HEK293 (cell line): ENCODE data around the gene MYO7A.

Experiments used
- CTCF ChIA-PET: fragments of 350-600 bp; formaldehyde crosslinking; extraction: SDS; loops from one replicate; lab custom pipeline; 2021; ENCODE audit warnings: antibody characterized with exemption; lab: Yijun Ruan, JAX
- POLR2A ChIA-PET: fragments of 300-600 bp; formaldehyde crosslinking; extraction: SDS; loops from one replicate; lab custom pipeline; 2020; ENCODE audit warnings: antibody characterized with exemption, inconsistent platforms; lab: Yijun Ruan, JAX
- H3K27ac ChIP-seq: fragments of 200-500 bp; sonication (Bioruptor generic); 2 replicates; pipeline ENCODE4 v1.5.1; 2014; ENCODE audit warnings: low read depth, low read length, control low read depth, inconsistent platforms; ENCODE audit errors: extremely low read depth
- H3K36me3 ChIP-seq, 2 experiments: fragments of 200-500 bp in 1 of 2; sonication (Bioruptor generic) in 1 of 2; 1 replicate in 1 of 2; 2 replicates in 1 of 2; pipeline ENCODE4 v1.5.1; 2014 to 2017; ENCODE audit warnings: inconsistent platforms in 2 of 2, low read length in 2 of 2; ENCODE audit not compliant: control insufficient read depth in 2 of 2, insufficient read depth in 1 of 2
- H3K4me1 ChIP-seq: fragments of 200-500 bp; sonication (Bioruptor generic); 2 replicates; pipeline ENCODE4 v1.5.1; 2014; ENCODE audit warnings: mild to moderate bottlenecking, low read length, inconsistent platforms; ENCODE audit not compliant: control insufficient read depth, insufficient read depth
- H3K4me3 ChIP-seq: 2 replicates; pipeline ENCODE4 v1.5.1; 2011; ENCODE audit warnings: low read depth, mild to moderate bottlenecking, control low read depth, low read length, moderate library complexity
- H3K9me3 ChIP-seq: fragments of 200-500 bp; sonication (Bioruptor generic); 2 replicates; pipeline ENCODE4 v1.5.1; 2014; ENCODE audit warnings: low read depth, low read length, inconsistent platforms; ENCODE audit not compliant: control insufficient read depth, insufficient read depth
- BCL11B ChIP-seq: fragments of 450-650 bp; formaldehyde crosslinking; IDR thresholded peaks from 2 replicates; pipeline ENCODE4 v1.5.1; 2016; ENCODE audit warnings: low read depth, missing biosample characterization, missing genetic modification characterization
- GLI4 ChIP-seq: fragments of 450-650 bp; formaldehyde crosslinking; IDR thresholded peaks from 2 replicates; pipeline ENCODE4 v1.5.1; 2016; ENCODE audit warnings: missing biosample characterization, missing genetic modification characterization
- GLIS1 ChIP-seq: fragments of 450-650 bp; formaldehyde crosslinking; IDR thresholded peaks from 2 replicates; pipeline ENCODE4 v1.5.1; 2016; ENCODE audit warnings: missing biosample characterization, missing genetic modification characterization
- HOXC10 ChIP-seq: sonication (generic); formaldehyde crosslinking; IDR thresholded peaks from 2 replicates; pipeline ENCODE4 v1.8.1; 2023; ENCODE audit warnings: mild to moderate bottlenecking, missing genetic modification reagents
- HOXD13 ChIP-seq: sonication (generic); formaldehyde crosslinking; IDR thresholded peaks from 2 replicates; pipeline ENCODE4 v1.8.0; 2022; ENCODE audit warnings: missing genetic modification reagents, borderline replicate concordance
- KLF17 ChIP-seq: fragments of 450-650 bp; formaldehyde crosslinking; IDR thresholded peaks from 2 replicates; pipeline ENCODE4 v1.5.1; 2016; ENCODE audit warnings: missing biosample characterization, missing genetic modification characterization
- YY1 ChIP-seq: fragments of 450-650 bp; formaldehyde crosslinking; IDR thresholded peaks from 2 replicates; pipeline ENCODE4 v1.5.1; 2018; ENCODE audit warnings: missing biosample characterization, missing genetic modification characterization
- ZBTB7A ChIP-seq: fragments of 450-650 bp; formaldehyde crosslinking; IDR thresholded peaks from 2 replicates; pipeline ENCODE4 v1.5.1; 2016; ENCODE audit warnings: low read depth, missing biosample characterization, missing genetic modification characterization
- ZEB2 ChIP-seq: fragments of 450-650 bp; formaldehyde crosslinking; IDR thresholded peaks from 2 replicates; pipeline ENCODE4 v1.5.1; 2016; ENCODE audit warnings: missing biosample characterization, missing genetic modification characterization
- ZNF133 ChIP-seq: fragments of 450-650 bp; formaldehyde crosslinking; IDR thresholded peaks from 2 replicates; pipeline ENCODE4 v1.5.1; 2016; ENCODE audit warnings: missing biosample characterization, missing genetic modification characterization
- ZNF146 ChIP-seq: fragments of 450-650 bp; formaldehyde crosslinking; IDR thresholded peaks from 2 replicates; pipeline ENCODE4 v1.5.1; 2016; ENCODE audit warnings: missing biosample characterization, missing genetic modification characterization
- ZNF394 ChIP-seq: fragments of 450-650 bp; formaldehyde crosslinking; IDR thresholded peaks from 2 replicates; pipeline ENCODE4 v1.5.1; 2016; ENCODE audit warnings: missing biosample characterization, missing genetic modification characterization, mild to moderate bottlenecking, moderate library complexity, borderline replicate concordance
- ZNF585B ChIP-seq: fragments of 450-650 bp; formaldehyde crosslinking; IDR thresholded peaks from 2 replicates; pipeline ENCODE4 v1.5.1; 2016; ENCODE audit warnings: missing biosample characterization, missing genetic modification characterization
- ZNF600 ChIP-seq: fragments of 450-650 bp; formaldehyde crosslinking; IDR thresholded peaks from 2 replicates; pipeline ENCODE4 v1.5.1; 2016; ENCODE audit warnings: missing biosample characterization, missing genetic modification characterization
- ZNF621 ChIP-seq: fragments of 450-650 bp; formaldehyde crosslinking; IDR thresholded peaks from 2 replicates; pipeline ENCODE4 v1.5.1; 2017; ENCODE audit warnings: missing biosample characterization, missing genetic modification characterization
- ZNF658 ChIP-seq: fragments of 450-650 bp; formaldehyde crosslinking; IDR thresholded peaks from 2 replicates; pipeline ENCODE4; 2016; ENCODE audit warnings: missing biosample characterization, missing genetic modification characterization
- ZNF776 ChIP-seq: fragments of 450-650 bp; formaldehyde crosslinking; IDR thresholded peaks from 2 replicates; pipeline ENCODE4 v1.5.0; 2017; ENCODE audit warnings: missing biosample characterization, missing genetic modification characterization, borderline replicate concordance
- ZNF785 ChIP-seq: fragments of 450-650 bp; formaldehyde crosslinking; IDR thresholded peaks from 2 replicates; pipeline ENCODE4 v1.5.1; 2016; ENCODE audit warnings: missing biosample characterization, missing genetic modification characterization
- ZSCAN16 ChIP-seq: fragments of 450-650 bp; formaldehyde crosslinking; IDR thresholded peaks from 2 replicates; pipeline ENCODE4 v1.5.1; 2016; ENCODE audit warnings: missing biosample characterization, missing genetic modification characterization
- TF ChIP-seq, protein P1 (sequence below): fragments of 450-650 bp; formaldehyde crosslinking; IDR thresholded peaks from 2 replicates; pipeline ENCODE4 v1.5.1; 2016; ENCODE audit warnings: missing biosample characterization, missing genetic modification characterization
- TF ChIP-seq, protein P2 (sequence below): fragments of 450-650 bp; formaldehyde crosslinking; IDR thresholded peaks from 2 replicates; pipeline ENCODE4 v1.5.1; 2016; ENCODE audit warnings: missing biosample characterization, missing genetic modification characterization
- TF ChIP-seq, protein P3 (sequence below): fragments of 450-650 bp; formaldehyde crosslinking; IDR thresholded peaks from 2 replicates; pipeline ENCODE4 v1.5.1; 2016; ENCODE audit warnings: missing biosample characterization, missing genetic modification characterization

Gene MYO7A

DNA sequence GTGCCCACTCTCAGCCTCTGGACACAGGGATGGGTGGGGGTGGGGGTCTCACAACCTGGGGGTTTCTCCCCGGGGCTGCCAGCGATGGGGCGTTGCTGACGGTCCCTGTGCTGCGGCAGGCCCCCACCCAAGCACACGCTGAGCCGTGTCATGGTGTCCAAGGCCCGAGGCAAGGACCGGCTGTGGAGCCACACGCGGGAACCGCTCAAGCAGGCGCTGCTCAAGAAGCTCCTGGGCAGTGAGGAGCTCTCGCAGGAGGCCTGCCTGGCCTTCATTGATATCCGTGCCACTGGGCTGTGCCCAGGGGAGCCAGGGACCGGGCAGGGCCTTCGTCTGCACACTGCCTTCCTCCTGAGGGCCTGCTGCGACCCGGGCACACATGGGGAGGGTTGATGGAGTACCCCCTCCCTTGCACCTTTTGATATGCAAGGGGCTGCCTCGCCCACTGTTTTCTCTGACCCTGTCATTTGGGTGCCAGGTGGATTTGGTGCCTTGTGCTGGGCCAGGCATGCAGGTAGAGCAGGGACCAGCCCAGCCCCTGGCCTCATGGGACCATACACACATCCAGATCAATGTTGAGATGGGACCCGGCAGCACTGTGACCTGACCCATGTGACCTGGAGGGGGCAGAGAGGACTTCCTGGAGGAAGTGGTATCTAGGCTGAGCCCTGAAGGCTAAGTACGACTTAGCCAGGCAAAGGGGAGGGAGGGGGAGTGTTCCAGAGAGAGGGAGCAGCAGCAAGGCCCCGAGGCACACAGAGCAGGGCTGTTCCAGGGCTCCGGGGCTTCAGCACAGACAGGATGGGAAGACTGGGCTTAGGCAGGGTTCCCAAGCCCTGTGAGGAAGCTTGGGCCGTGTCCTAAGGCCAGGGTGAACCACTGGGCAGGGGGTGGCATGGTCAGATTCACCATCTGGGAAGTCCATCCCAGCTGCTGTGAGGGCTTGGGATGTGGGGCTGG lies 75.2 kb downstream of the MYO7A start:
- Histone ChIP-seq H3K4me1 (no peaks in the 10 kb centered on the region), H3K9me3 (no peaks in the 10 kb centered on the region)
- TF ChIP-seq, protein P1, sequence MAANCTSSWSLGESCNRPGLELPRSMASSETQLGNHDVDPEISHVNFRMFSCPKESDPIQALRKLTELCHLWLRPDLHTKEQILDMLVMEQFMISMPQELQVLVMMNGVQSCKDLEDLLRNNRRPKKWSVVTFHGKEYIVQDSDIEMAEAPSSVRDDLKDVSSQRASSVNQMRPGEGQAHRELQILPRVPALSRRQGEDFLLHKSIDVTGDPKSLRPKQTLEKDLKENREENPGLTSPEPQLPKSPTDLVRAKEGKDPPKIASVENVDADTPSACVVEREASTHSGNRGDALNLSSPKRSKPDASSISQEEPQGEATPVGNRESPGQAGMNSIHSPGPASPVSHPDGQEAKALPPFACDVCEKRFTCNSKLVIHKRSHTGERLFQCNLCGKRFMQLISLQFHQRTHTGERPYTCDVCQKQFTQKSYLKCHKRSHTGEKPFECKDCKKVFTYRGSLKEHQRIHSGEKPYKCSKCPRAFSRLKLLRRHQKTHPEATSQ = no peak
- TF ChIP-seq BCL11B = no peak
- no peak for TF ChIP-seq ZSCAN16 (tag by site-specific recombination)
- no peak for TF ChIP-seq ZNF621 (tag by site-specific recombination)
- no peak for TF ChIP-seq KLF17
- TF ChIP-seq, all 188 proteins: peak for 0
- Histone ChIP-seq H3K36me3 (no peaks in the 10 kb centered on the region), H3K27ac (no peak overlapping the region), H3K4me3 (no peak overlapping the region)
- ChIA-PET POLR2A (interaction anchor here (2.2 kb wide), 1 partner anchor 7 kb away, joined by 5 read pairs; no protein-coding TSS in a partner anchor), CTCF (interaction anchor here (0.5 to 3.1 kb wide), 3 partner anchors 11 to 158 kb away, joined by 3 to 14 read pairs (median 4); no protein-coding TSS in a partner anchor)

DNA sequence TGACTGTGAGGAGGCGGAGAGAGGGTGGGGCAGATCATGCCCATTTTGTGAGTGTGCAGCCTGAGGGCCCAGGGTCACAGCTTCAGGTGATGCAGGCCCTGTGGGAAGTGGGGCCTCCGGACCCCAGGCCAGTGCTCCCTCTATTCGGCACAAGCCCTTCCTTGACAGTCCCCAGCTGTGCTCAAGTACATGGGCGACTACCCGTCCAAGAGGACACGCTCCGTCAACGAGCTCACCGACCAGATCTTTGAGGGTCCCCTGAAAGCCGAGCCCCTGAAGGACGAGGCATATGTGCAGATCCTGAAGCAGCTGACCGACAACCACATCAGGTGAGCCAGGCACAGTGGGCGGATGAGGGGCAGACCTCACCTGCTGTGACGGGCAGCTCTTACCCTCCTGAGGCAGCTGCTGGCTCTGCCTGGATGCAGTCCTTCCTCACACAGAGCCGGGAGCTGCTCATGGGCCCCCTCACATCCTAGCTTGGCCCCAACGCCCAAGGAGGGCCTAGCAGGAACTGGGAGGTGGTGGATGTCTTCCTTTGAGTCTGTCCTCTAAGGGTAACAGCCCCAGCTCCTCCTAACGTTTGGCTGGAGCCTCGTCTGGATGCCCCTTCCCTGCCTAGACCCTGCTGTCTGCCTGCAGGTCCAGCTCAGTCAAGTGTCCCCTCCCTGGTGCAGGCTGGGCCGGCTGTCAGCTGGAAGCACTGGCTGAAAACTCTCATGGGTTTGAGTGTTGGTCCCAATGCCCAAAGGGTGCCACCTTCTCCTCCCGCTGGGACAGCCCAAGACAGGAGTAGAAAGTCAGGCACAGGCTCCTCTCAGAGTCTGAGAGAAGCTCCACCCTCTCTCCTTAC lies 76.1 kb downstream of the MYO7A start:
- ChIA-PET POLR2A (interaction anchor here (2.2 kb wide), 1 partner anchor 8 kb away, joined by 5 read pairs; no protein-coding TSS in a partner anchor), CTCF (interaction anchor here (0.5 to 3.1 kb wide), 6 partner anchors 9 to 344 kb away, joined by 3 to 14 read pairs (median 4); no protein-coding TSS in a partner anchor)
- no peak for TF ChIP-seq ZNF600 (tag by site-specific recombination)
- no peak for TF ChIP-seq ZNF394 (tag by site-specific recombination)
- no peak for TF ChIP-seq GLIS1
- TF ChIP-seq ZEB2 (tag by site-specific recombination) = no peak
- no peak for TF ChIP-seq HOXC10 (CRISPR knock-in tag)
- TF ChIP-seq, protein P2, sequence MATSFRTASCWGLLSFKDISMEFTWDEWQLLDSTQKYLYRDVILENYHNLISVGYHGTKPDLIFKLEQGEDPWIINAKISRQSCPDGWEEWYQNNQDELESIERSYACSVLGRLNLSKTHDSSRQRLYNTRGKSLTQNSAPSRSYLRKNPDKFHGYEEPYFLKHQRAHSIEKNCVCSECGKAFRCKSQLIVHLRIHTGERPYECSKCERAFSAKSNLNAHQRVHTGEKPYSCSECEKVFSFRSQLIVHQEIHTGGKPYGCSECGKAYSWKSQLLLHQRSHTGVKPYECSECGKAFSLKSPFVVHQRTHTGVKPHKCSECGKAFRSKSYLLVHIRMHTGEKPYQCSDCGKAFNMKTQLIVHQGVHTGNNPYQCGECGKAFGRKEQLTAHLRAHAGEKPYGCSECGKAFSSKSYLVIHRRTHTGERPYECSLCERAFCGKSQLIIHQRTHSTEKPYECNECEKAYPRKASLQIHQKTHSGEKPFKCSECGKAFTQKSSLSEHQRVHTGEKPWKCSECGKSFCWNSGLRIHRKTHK (tag by site-specific recombination) = no peak
- TF ChIP-seq YY1 (tag by site-specific recombination) = no peak
- TF ChIP-seq GLI4 (tag by site-specific recombination) = no peak
- no peak for TF ChIP-seq ZNF776 (tag by site-specific recombination)
- no peak for TF ChIP-seq HOXD13 (CRISPR knock-in tag)
- no peak for TF ChIP-seq ZNF133
- TF ChIP-seq ZBTB7A (tag by site-specific recombination) = no peak
- TF ChIP-seq, protein P3, sequence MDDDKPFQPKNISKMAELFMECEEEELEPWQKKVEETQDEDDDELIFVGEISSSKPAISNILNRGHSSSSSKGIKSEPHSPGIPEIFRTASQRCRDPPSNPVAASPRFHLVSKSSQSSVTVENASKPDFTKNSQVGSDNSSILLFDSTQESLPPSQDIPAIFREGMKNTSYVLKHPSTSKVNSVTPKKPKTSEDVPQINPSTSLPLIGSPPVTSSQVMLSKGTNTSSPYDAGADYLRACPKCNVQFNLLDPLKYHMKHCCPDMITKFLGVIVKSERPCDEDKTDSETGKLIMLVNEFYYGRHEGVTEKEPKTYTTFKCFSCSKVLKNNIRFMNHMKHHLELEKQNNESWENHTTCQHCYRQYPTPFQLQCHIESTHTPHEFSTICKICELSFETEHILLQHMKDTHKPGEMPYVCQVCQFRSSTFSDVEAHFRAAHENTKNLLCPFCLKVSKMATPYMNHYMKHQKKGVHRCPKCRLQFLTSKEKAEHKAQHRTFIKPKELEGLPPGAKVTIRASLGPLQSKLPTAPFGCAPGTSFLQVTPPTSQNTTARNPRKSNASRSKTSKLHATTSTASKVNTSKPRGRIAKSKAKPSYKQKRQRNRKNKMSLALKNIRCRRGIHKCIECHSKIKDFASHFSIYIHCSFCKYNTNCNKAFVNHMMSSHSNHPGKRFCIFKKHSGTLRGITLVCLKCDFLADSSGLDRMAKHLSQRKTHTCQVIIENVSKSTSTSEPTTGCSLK (tag by site-specific recombination) = no peak
- TF ChIP-seq ZNF785 (tag by site-specific recombination) = no peak
- no peak for TF ChIP-seq ZNF146 (tag by site-specific recombination)
- TF ChIP-seq ZNF585B (tag by site-specific recombination) = no peak
- TF ChIP-seq ZNF658 (tag by site-specific recombination) = no peak
- Histone ChIP-seq H3K4me3 (no peak overlapping the region), H3K9me3 (no peaks in the 10 kb centered on the region), H3K4me1 (no peaks in the 10 kb centered on the region), H3K27ac (no peak overlapping the region), H3K36me3 (no peaks in the 10 kb centered on the region)
